Measurements from ENCODE around the gene AVP. TPM values are rescaled to one million over a fixed set of nuclear protein-coding genes. Genes with fewer than 3 reads are reported as not detected.

AVP gene
- total and polyA plus RNA-seq, 2 of the 13 experiments (the other 11 are each of a cell fraction or from before 2014, with no cell fraction given) = 0.12 TPM; not detected in 1

GRCh38 chr20:3081641-3082040 lies 2.9 kb downstream of the AVP start:
- Histone ChIP-seq H3K4me3 (replicated peaks in 1 of 3; ENCODE audit: insufficient read depth in 1 of 3, low read depth in 2 of 3, low read length in 3 of 3) (no peak overlapping the region), H3K27me3 (ENCODE audit: control insufficient read depth in 1 of 2, insufficient read depth in 2 of 2, low read length in 2 of 2) (peaks cover 27 to 55% of the 10 kb centered on the region in 2 experiments), H3K36me3 (replicated peaks in 1 of 2; ENCODE audit: control insufficient read depth in 1 of 2, insufficient read depth in 2 of 2, low read length in 2 of 2) (no peaks in the 10 kb centered on the region), H3K27ac (ENCODE audit: extremely low read length, insufficient read depth, low read length) (no peak overlapping the region), H3K4me1 (ENCODE audit: insufficient read depth, low read length) (peaks cover 58% of the 10 kb centered on the region), H4K20me1 (ENCODE audit: insufficient read depth, low read length) (no peaks in the 10 kb centered on the region), H3K9me3 (ENCODE audit: low read length) (no peaks in the 10 kb centered on the region), H2AFZ (ENCODE audit: low read length) (no peak overlapping the region), H3K4me2 (ENCODE audit: low read depth, low read length) (no peak overlapping the region), H3K9ac (ENCODE audit: insufficient read depth, low read depth, low read length) (no peak overlapping the region), H3K79me2 (ENCODE audit: insufficient read depth, low read length) (no peaks in the 10 kb centered on the region)
- CTCF ChIA-PET (ENCODE audit: low intra/inter-chr PET ratio, low total read pairs) = no interaction called here
- DNase-seq (ENCODE audit: low spot score) = no peak
- 55% methylated on average over 11 of the region's 11 CpGs for WGBS (ENCODE audit: low lambda C conversion rate)
- in situ Hi-C loops (cut with HindIII; ENCODE audit: extremely low pct_ligation_motif_present, low pct_unique_long_range_greater_than_20kb) (no loop called here), intact Hi-C loops (cut with micrococcal nuclease; ENCODE audit: unreplicated experiment) (no loop called here)
- no peak for FAIRE-seq
- no peak for ATAC-seq
- no TSS peak for BruUV-seq (replicated peaks)
- POLR2A ChIA-PET = no interaction called here
- no peak for TF ChIP-seq MAFG (CRISPR knock-in tag; IDR thresholded peaks at IDR 0.05)
- peak; percentile 54; the same call in 1 of the 2 replicates for TF ChIP-seq HES4 (CRISPR knock-in tag; IDR thresholded peaks at IDR 0.05; ENCODE audit: borderline replicate concordance)

GRCh38 chr20:3080939-3081388 lies 3.6 kb downstream of the AVP start:
- WGBS (ENCODE audit: low lambda C conversion rate) = 3% methylated on average over 6 of the region's 6 CpGs
- Histone ChIP-seq H3K27me3 (ENCODE audit: control insufficient read depth in 1 of 2, insufficient read depth in 2 of 2, low read length in 2 of 2) (peaks cover 27 to 57% of the 10 kb centered on the region in 2 experiments), H3K27ac (ENCODE audit: extremely low read length, insufficient read depth, low read length) (no peak overlapping the region), H4K20me1 (ENCODE audit: insufficient read depth, low read length) (no peaks in the 10 kb centered on the region), H3K79me2 (ENCODE audit: insufficient read depth, low read length) (no peaks in the 10 kb centered on the region), H3K9ac (ENCODE audit: insufficient read depth, low read depth, low read length) (no peak overlapping the region), H3K36me3 (replicated peaks in 1 of 2; ENCODE audit: control insufficient read depth in 1 of 2, insufficient read depth in 2 of 2, low read length in 2 of 2) (no peaks in the 10 kb centered on the region), H3K9me3 (ENCODE audit: low read length) (no peaks in the 10 kb centered on the region), H2AFZ (ENCODE audit: low read length) (no peak overlapping the region), H3K4me3 (replicated peaks in 1 of 3; ENCODE audit: insufficient read depth in 1 of 3, low read depth in 2 of 3, low read length in 3 of 3) (peak overlapping the region in 1 of 3 experiments; percentile 27; a peak in 1 of 6 replicates), H3K4me2 (ENCODE audit: low read depth, low read length) (peak overlapping the region; percentile 33), H3K4me1 (ENCODE audit: insufficient read depth, low read length) (peaks cover 64% of the 10 kb centered on the region)
- FAIRE-seq (no peak), DNase-seq (ENCODE audit: low spot score) (no peak), ATAC-seq (peak; percentile 37)
- in situ Hi-C loops (cut with HindIII; ENCODE audit: extremely low pct_ligation_motif_present, low pct_unique_long_range_greater_than_20kb) (no loop called here), intact Hi-C loops (cut with micrococcal nuclease; ENCODE audit: unreplicated experiment) (no loop called here)
- POLR2A ChIA-PET = no interaction called here
- CTCF ChIA-PET (ENCODE audit: low intra/inter-chr PET ratio, low total read pairs) = no interaction called here
- BruUV-seq (replicated peaks) = no TSS peak
- TF ChIP-seq ZNF354B (CRISPR knock-in tag; IDR thresholded peaks at IDR 0.05) (0 out of 2 replicates have a peak, but pooled peaks have one; percentile 29), ZNF34 (CRISPR knock-in tag; IDR thresholded peaks at IDR 0.05; ENCODE audit: borderline replicate concordance) (no peak), HDAC1 (CRISPR knock-in tag; IDR thresholded peaks at IDR 0.05) (0 out of 2 replicates have a peak, but pooled peaks have one; percentile 28), THAP9 (CRISPR knock-in tag; IDR thresholded peaks at IDR 0.05; ENCODE audit: borderline replicate concordance) (peak; percentile 50; the same call in 1 of the 2 replicates), ZNF775 (CRISPR knock-in tag; IDR thresholded peaks at IDR 0.05; ENCODE audit: borderline replicate concordance) (no peak), TRIM24 (CRISPR knock-in tag; IDR thresholded peaks at IDR 0.05) (no peak), SATB2 (CRISPR knock-in tag; IDR thresholded peaks at IDR 0.05) (no peak), FOXO1 (CRISPR knock-in tag; IDR thresholded peaks at IDR 0.05) (no peak; the same call in 1 of the 2 replicates), ZNF317 (CRISPR knock-in tag; IDR thresholded peaks at IDR 0.05) (0 out of 2 replicates have a peak, but pooled peaks have one; percentile 22), TEAD3 (CRISPR knock-in tag; optimal IDR thresholded peaks at IDR 0.05; ENCODE audit: borderline replicate concordance) (peak; percentile 7), NR2F6 (IDR thresholded peaks at IDR 0.05) (peak; percentile 52; the same call in 1 of the 2 replicates), NR2F6 (CRISPR knock-in tag; IDR thresholded peaks at IDR 0.05) (peak; percentile 80), ZNF652 (CRISPR knock-in tag; IDR thresholded peaks at IDR 0.05; ENCODE audit: borderline replicate concordance, low read depth) (0 out of 2 replicates have a peak, but pooled peaks have one; percentile 61)
- TF ChIP-seq, protein P1, sequence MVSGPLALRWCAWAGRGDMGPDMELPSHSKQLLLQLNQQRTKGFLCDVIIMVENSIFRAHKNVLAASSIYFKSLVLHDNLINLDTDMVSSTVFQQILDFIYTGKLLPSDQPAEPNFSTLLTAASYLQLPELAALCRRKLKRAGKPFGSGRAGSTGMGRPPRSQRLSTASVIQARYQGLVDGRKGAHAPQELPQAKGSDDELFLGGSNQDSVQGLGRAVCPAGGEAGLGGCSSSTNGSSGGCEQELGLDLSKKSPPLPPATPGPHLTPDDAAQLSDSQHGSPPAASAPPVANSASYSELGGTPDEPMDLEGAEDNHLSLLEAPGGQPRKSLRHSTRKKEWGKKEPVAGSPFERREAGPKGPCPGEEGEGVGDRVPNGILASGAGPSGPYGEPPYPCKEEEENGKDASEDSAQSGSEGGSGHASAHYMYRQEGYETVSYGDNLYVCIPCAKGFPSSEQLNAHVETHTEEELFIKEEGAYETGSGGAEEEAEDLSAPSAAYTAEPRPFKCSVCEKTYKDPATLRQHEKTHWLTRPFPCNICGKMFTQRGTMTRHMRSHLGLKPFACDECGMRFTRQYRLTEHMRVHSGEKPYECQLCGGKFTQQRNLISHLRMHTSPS (CRISPR knock-in tag; IDR thresholded peaks at IDR 0.05; ENCODE audit: low read depth) = peak; percentile 92

All from HepG2 (cell line).